HG02571 (cell line): Measurements from ENCODE around the gene HDAC4.
A peak's percentile ranks its signal among the peaks of the same experiment; 100 is the strongest.

Source experiments
- ATAC-seq: cut with Tn5 transposase; IDR thresholded peaks from one replicate; pipeline ENCODE4 v1.9.1; 2021; ENCODE audit warnings: mild to moderate bottlenecking, moderate library complexity; ENCODE audit not compliant: unreplicated experiment

Gene HDAC4

DNA sequence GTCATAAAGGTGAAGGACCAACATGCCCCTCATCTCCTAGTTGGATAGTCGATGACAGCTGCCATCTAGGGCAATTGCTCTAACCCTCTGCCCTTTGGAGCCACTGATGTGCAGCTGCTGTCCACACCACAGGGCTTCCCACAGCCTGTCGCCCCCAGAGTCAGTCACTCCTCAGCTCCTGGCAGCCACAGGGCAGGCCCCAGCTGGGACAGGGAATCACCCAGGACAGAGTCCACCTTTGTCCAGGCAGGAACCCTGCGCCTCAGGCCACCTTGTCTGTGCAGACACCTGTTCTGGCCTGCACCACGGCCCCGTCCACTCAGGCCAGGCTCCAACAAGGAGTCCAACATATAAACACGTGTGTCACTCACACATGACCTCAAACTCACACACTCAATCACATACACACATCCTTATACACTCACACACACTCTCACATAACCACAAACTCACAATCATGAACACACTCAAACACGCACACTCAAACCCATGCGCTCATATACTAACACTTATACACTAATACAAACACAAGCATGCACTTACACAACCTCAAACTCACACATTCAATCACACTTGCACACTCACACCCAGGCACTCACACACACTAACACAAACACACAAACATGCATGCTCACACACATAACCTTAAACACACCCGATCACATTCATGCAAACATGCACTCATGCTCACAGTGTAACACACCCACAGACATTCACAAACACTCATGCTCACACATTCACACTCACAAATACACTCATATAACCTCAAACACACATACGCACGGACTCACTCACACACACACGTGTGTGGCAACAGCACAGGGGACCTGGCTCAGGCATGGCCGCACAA, 29.7 kb downstream of the HDAC4 start:
- ATAC-seq, result no peak

- no peak for ATAC-seq
Observed at GRCh38 chr2:239370403-239370802, 30.4 kb downstream of the HDAC4 start.

DNA sequence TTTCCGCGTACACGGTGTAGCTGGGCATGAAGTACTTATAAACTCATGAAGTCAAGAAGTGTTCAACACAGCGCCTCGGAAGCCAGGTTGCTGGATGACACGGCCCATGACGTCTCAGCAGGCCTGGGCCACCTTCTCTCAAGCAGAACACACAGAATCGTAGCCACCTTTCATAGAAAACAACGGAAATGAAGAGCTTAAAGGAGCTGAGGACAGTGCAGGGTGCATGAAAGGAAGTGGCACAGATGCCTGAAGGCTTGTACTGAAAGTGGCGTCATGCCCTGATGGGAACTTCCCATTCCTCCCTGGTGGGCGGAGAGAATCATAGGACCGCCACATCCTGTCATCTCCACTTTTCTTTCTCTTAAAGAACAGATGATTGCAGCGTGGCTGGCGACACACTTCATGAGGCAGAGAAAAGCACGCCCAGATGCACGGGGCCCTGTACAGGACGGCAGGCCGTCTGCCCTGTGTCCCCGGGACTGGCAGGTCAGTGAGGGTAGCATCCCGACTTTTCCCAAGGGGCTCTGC, 31.1 kb downstream of the HDAC4 start:
- peak; percentile 52 for ATAC-seq

- no peak for ATAC-seq
Observed at GRCh38 chr2:239368906-239369552, 31.8 kb downstream of the HDAC4 start.

- ATAC-seq, result no peak
Observed at GRCh38 chr2:239368321-239368720, 32.5 kb downstream of the HDAC4 start.

GRCh38 chr2:239366740-239367139, 34.1 kb downstream of the HDAC4 start:
- ATAC-seq, result no peak

DNA sequence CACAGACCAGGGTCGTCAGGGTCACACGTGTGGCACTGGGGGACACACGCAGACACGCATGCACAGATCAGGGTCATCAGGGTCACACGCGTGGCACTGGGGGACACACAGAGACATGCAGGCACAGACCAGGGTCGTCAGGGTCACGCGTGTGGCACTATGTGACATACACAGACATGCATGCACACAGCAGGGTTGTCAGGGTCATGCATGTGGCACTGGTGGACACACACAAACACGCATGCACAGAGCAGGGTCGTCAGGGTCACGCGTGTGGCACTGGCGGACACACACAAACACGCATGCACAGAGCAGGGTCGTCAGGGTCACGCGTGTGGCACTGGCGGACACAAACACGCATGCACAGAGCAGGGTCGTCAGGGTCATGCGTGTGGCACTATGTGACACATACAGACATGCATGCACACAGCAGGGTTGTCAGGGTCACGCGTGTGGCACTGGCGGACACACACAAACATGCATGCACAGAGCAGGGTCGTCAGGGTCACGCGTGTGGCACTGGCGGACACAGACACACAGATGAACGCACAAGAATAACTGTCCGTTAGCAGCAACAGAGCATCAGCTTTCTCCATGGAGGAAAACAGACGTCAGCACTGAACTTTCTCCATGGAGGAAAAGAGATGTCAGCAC, 34.9 kb downstream of the HDAC4 start:
- no peak for ATAC-seq

GRCh38 chr2:239365071-239365781, 35.6 kb downstream of the HDAC4 start:
- no peak for ATAC-seq

DNA sequence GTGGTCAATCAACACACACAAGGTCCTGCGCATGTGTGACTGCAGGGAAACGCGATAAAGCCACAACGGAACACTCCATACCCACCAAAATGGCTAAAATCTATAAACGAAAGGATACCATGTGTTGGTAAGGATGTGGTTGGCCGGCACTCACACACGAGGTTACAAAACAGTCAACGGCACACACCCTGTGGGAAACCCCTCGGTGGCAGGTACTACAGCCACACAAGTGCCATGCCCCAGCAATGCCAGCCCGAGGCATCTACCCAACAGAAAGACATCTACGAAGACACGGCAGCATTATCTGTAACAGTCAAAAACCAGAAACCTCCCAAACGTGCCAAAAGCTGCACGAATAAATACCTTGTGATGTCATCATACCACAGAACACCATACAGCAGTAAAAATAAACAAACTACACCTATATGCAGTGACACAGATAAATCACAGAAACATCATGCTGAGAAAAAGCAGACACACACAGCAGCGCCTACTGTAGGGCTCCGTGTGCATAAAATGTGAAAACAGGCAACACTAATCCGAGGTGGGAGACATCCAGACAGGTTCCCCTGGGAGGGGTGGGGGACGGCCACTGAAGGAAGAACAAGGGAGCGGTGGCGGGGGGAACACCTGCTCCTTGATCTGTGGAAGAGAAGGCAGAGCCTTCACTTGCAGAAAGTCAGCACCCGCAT, 36.7 kb downstream of the HDAC4 start:
- no peak for ATAC-seq

DNA sequence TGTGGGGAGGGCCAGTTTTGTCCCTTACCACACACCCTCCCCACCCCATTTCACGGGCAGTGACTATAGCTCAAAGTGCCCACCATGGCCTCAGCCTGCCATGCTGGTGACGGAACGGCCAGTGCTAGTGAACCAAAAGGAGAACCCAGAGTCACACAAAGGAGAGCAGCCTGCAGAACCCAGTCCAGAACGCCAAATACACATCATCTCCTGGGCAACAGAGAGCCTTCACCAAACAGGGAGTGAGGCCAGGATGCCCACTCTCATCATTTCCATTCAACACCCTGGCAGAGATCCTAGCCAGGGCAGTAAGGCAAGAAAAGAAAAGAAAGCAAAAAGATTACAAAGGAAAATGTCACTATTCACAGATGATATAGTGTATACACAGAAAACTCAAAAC, 38.3 kb downstream of the HDAC4 start:
- ATAC-seq, result no peak

- no peak for ATAC-seq
Observed at GRCh38 chr2:239361311-239361642, 39.5 kb downstream of the HDAC4 start.

DNA sequence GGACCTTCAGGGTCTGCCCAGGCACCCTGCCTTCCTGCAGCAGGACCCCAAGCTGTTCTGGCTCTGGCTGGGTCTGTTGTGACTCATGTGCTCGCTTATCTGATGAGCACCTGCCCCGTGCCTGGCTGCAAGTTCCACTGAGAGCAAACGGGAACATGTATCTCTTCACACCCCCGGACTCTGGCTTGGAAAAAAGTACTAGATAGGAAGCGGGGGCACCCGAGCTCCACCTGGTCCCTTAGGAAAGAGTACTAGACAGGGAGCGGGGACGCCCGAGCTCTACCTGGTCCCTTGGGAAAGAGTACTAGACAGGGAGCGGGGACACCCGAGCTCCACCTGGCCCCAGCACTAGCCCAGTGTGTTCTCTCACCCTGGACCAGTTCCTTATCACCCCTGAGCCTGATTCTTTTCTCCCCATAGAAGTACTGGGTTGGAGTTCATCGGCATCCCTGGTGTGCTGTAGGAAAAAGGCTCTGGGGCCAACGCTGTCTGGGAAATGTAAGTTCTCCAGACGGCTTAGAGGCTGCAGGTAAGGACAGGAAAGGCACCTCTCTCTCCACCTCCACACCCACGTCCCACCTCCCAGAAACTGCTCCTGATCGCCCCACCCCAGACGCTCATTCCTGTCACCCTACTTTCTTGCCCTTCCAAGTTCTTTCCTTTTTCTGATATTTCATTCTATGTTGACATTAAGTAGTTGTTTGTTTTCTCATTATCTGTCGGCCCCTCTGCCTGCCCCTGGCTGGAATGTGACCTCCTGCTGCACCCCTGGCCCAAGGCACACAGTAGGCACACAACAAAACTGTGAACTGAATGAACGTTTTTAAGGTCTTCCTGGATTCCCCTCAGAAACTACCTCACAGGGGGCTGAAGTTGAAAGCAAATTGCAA, 40.2 kb downstream of the HDAC4 start:
- no peak for ATAC-seq

GRCh38 chr2:239360008-239360407, 40.8 kb downstream of the HDAC4 start:
- no peak for ATAC-seq

DNA sequence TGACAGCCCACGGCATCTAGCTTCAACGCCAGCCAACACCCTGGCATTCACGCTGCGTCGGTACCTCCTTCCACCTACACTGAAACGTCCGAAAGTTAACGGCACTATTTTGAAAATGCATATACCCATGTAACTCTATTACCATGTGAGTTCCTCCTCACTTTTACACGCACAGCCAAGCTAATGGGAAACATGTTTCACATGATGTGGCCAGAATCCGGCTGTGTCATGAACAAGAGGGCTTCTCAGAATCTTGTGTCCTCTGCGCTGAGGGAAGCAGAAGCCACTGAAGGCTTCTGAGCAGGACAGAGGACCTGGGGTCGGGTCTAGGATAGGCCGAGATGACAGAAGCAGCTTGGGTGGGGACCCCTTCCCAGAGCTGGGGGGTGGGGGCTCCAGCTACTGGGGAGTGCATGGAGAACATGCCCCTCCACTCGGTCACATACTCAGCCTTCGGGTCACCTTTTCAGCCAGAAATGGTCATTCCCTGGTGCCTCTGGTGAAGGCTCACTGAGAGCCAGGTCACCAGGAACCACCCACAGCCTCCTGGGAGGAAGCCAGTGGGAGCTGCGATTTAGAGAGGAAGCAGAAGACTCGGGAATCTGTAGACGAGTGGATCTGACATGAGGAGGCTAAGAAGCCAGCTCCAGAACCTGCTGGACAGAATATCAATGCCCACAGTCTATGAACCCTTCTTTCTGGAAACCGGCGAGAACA, 41.5 kb downstream of the HDAC4 start:
- ATAC-seq, result no peak

- ATAC-seq, result no peak
Observed at GRCh38 chr2:239358062-239358754, 42.6 kb downstream of the HDAC4 start.

- ATAC-seq, result no peak
Observed at GRCh38 chr2:239355724-239356123, 45.1 kb downstream of the HDAC4 start.

DNA sequence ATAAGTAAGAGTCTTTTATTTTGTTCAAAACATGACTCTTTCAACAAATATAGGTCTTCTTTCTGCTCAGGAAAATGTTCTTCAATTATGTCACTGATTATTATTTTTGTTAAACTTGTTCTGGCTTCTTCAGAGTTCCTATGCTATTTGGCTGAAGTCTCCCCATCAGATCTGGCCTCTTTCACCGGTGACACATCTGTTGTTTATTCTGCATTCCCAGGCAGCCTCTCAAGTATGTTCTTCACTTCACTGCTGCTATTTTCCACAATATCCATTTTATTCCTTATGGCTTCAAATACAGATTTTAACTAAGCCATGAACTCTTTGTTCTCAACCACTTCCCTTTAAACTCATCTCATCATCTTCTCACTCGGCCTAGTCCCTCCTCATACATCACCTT, 45.7 kb downstream of the HDAC4 start:
- ATAC-seq, result no peak

GRCh38 chr2:239354791-239355136, 46.1 kb downstream of the HDAC4 start:
- no peak for ATAC-seq
